ENCODE results near the gene GNAL. TPM values are rescaled to one million over a fixed set of nuclear protein-coding genes. Genes with fewer than 3 reads are reported as not detected.

Gene GNAL
- total RNA-seq, 2 experiments from 2014 or later = 0.05 TPM; not detected in 1

GRCh38 chr18:11823545-11823944 lies 134.5 kb downstream of the GNAL start:
- Mint-ChIP-seq H3K4me1 (ENCODE audit: low read depth) (no peaks in the 10 kb centered on the region), H3K27ac (no peak overlapping the region), H3K27me3 (ENCODE audit: low read depth) (no peaks in the 10 kb centered on the region), H3K36me3 (ENCODE audit: low read depth) (no peaks in the 10 kb centered on the region), H3K4me3 (no peak overlapping the region), H3K9me3 (no peaks in the 10 kb centered on the region)
- intact Hi-C loops (cut with micrococcal nuclease) = no loop called here
- no peak for DNase-seq
- CTCF ChIA-PET = no interaction called here

GRCh38 chr18:11826836-11827235 lies 137.8 kb downstream of the GNAL start:
- Mint-ChIP-seq H3K4me3 (no peak overlapping the region), H3K4me1 (ENCODE audit: low read depth) (no peaks in the 10 kb centered on the region), H3K27me3 (ENCODE audit: low read depth) (no peaks in the 10 kb centered on the region), H3K36me3 (ENCODE audit: low read depth) (no peaks in the 10 kb centered on the region), H3K27ac (no peak overlapping the region), H3K9me3 (no peaks in the 10 kb centered on the region)
- DNase-seq = no peak
- intact Hi-C loops (cut with micrococcal nuclease) = no loop called here
- CTCF ChIA-PET = no interaction called here

GRCh38 chr18:11828786-11829432 lies 139.8 kb downstream of the GNAL start:
- no peaks in the 10 kb centered on the region for H3K36me3 Mint-ChIP-seq (ENCODE audit: low read depth)
- no peak overlapping the region for H3K27ac Mint-ChIP-seq
- intact Hi-C loops (cut with micrococcal nuclease) = no loop called here
- H3K27me3 Mint-ChIP-seq (ENCODE audit: low read depth) = no peaks in the 10 kb centered on the region
- H3K9me3 Mint-ChIP-seq = no peaks in the 10 kb centered on the region
- H3K4me1 Mint-ChIP-seq (ENCODE audit: low read depth) = no peaks in the 10 kb centered on the region
- no peak for DNase-seq
- CTCF ChIA-PET = interaction anchor here (0.6 kb wide), 1 partner anchor 252 kb away, joined by 3 read pairs; no protein-coding TSS in a partner anchor
- no peak overlapping the region for H3K4me3 Mint-ChIP-seq

GRCh38 chr18:11830585-11830984 lies 141.5 kb downstream of the GNAL start:
- no peak for DNase-seq
- Mint-ChIP-seq H3K9me3 (no peaks in the 10 kb centered on the region), H3K4me3 (no peak overlapping the region), H3K36me3 (ENCODE audit: low read depth) (no peaks in the 10 kb centered on the region), H3K27me3 (ENCODE audit: low read depth) (no peaks in the 10 kb centered on the region), H3K27ac (no peak overlapping the region), H3K4me1 (ENCODE audit: low read depth) (no peaks in the 10 kb centered on the region)
- CTCF ChIA-PET = no interaction called here
- intact Hi-C loops (cut with micrococcal nuclease) = no loop called here

- Mint-ChIP-seq H3K36me3 (ENCODE audit: low read depth) (no peaks in the 10 kb centered on the region), H3K4me3 (no peak overlapping the region), H3K4me1 (ENCODE audit: low read depth) (no peaks in the 10 kb centered on the region), H3K27ac (no peak overlapping the region), H3K9me3 (no peaks in the 10 kb centered on the region), H3K27me3 (ENCODE audit: low read depth) (no peaks in the 10 kb centered on the region)
- intact Hi-C loops (cut with micrococcal nuclease) = no loop called here
- CTCF ChIA-PET = no interaction called here
- DNase-seq = no peak
Observed at GRCh38 chr18:11831921-11832320, 142.9 kb downstream of the GNAL start.

GRCh38 chr18:11834772-11835171 lies 145.7 kb downstream of the GNAL start:
- Mint-ChIP-seq H3K36me3 (ENCODE audit: low read depth) (no peaks in the 10 kb centered on the region), H3K4me1 (ENCODE audit: low read depth) (no peaks in the 10 kb centered on the region), H3K27ac (no peak overlapping the region), H3K4me3 (no peak overlapping the region), H3K9me3 (no peaks in the 10 kb centered on the region), H3K27me3 (ENCODE audit: low read depth) (no peaks in the 10 kb centered on the region)
- CTCF ChIA-PET = no interaction called here
- intact Hi-C loops (cut with micrococcal nuclease) = no loop called here
- DNase-seq = no peak

- Mint-ChIP-seq H3K27ac (no peak overlapping the region), H3K9me3 (no peaks in the 10 kb centered on the region), H3K4me1 (ENCODE audit: low read depth) (no peaks in the 10 kb centered on the region), H3K27me3 (ENCODE audit: low read depth) (no peaks in the 10 kb centered on the region), H3K36me3 (ENCODE audit: low read depth) (no peaks in the 10 kb centered on the region), H3K4me3 (no peak overlapping the region)
- CTCF ChIA-PET = interaction anchor here (0.6 to 0.7 kb wide), 3 partner anchors 98 to 155 kb away, joined by 3 to 5 read pairs (median 3); no protein-coding TSS in a partner anchor
- intact Hi-C loops (cut with micrococcal nuclease) = no loop called here
- no peak for DNase-seq
Observed at GRCh38 chr18:11839556-11839955, 150.5 kb downstream of the GNAL start.

- CTCF ChIA-PET = no interaction called here
- H3K36me3 Mint-ChIP-seq (ENCODE audit: low read depth) = no peaks in the 10 kb centered on the region
- no peaks in the 10 kb centered on the region for H3K9me3 Mint-ChIP-seq
- H3K4me1 Mint-ChIP-seq (ENCODE audit: low read depth) = no peaks in the 10 kb centered on the region
- H3K27ac Mint-ChIP-seq = no peak overlapping the region
- no peaks in the 10 kb centered on the region for H3K27me3 Mint-ChIP-seq (ENCODE audit: low read depth)
- intact Hi-C loops (cut with micrococcal nuclease) = no loop called here
- DNase-seq = no peak
- no peak overlapping the region for H3K4me3 Mint-ChIP-seq
Observed at GRCh38 chr18:11840493-11840892, 151.4 kb downstream of the GNAL start.

- CTCF ChIA-PET = no interaction called here
- H3K36me3 Mint-ChIP-seq (ENCODE audit: low read depth) = no peaks in the 10 kb centered on the region
Observed at GRCh38 chr18:11842562-11842961, 153.5 kb downstream of the GNAL start.

GRCh38 chr18:11844436-11844835 lies 155.4 kb downstream of the GNAL start:
- Mint-ChIP-seq H3K27ac (no peak overlapping the region), H3K27me3 (ENCODE audit: low read depth) (no peaks in the 10 kb centered on the region), H3K4me1 (ENCODE audit: low read depth) (no peaks in the 10 kb centered on the region), H3K36me3 (ENCODE audit: low read depth) (no peaks in the 10 kb centered on the region), H3K4me3 (no peak overlapping the region), H3K9me3 (no peaks in the 10 kb centered on the region)
- DNase-seq = no peak
- CTCF ChIA-PET = no interaction called here
- intact Hi-C loops (cut with micrococcal nuclease) = no loop called here

More at GRCh38 chr18:11842562-11842961, 153.5 kb downstream of the GNAL start:
- DNase-seq = no peak
- Mint-ChIP-seq H3K27me3 (ENCODE audit: low read depth) (no peaks in the 10 kb centered on the region), H3K4me1 (ENCODE audit: low read depth) (no peaks in the 10 kb centered on the region), H3K9me3 (no peaks in the 10 kb centered on the region), H3K4me3 (no peak overlapping the region), H3K27ac (no peak overlapping the region)
- intact Hi-C loops (cut with micrococcal nuclease) = no loop called here

GRCh38 chr18:11845654-11846053 lies 156.6 kb downstream of the GNAL start:
- Mint-ChIP-seq H3K9me3 (no peaks in the 10 kb centered on the region), H3K27ac (no peak overlapping the region), H3K4me1 (ENCODE audit: low read depth) (peaks cover 9% of the 10 kb centered on the region), H3K27me3 (ENCODE audit: low read depth) (no peaks in the 10 kb centered on the region), H3K4me3 (no peak overlapping the region), H3K36me3 (ENCODE audit: low read depth) (no peaks in the 10 kb centered on the region)
- no peak for DNase-seq
- intact Hi-C loops (cut with micrococcal nuclease) = no loop called here
- CTCF ChIA-PET = no interaction called here

- Mint-ChIP-seq H3K9me3 (no peaks in the 10 kb centered on the region), H3K4me3 (no peak overlapping the region), H3K27me3 (ENCODE audit: low read depth) (no peaks in the 10 kb centered on the region), H3K4me1 (ENCODE audit: low read depth) (peaks cover 14% of the 10 kb centered on the region), H3K36me3 (ENCODE audit: low read depth) (peaks cover 3% of the 10 kb centered on the region), H3K27ac (no peak overlapping the region)
- no peak for DNase-seq
- intact Hi-C loops (cut with micrococcal nuclease) = no loop called here
- CTCF ChIA-PET = interaction anchor here (0.7 to 1.6 kb wide), 3 partner anchors 24 to 115 kb away, joined by 3 to 4 read pairs (median 3); no protein-coding TSS in a partner anchor
Observed at GRCh38 chr18:11847811-11848210, 158.7 kb downstream of the GNAL start.

- intact Hi-C loops (cut with micrococcal nuclease) = no loop called here
- H3K9me3 Mint-ChIP-seq = no peaks in the 10 kb centered on the region
- CTCF ChIA-PET = interaction anchor here (1.1 kb wide), 2 partner anchors 55 to 116 kb away, joined by 3 read pairs; no protein-coding TSS in a partner anchor
- no peak for DNase-seq
- H3K27me3 Mint-ChIP-seq (ENCODE audit: low read depth) = no peaks in the 10 kb centered on the region
- no peak overlapping the region for H3K27ac Mint-ChIP-seq
- peaks cover 24% of the 10 kb centered on the region for H3K4me1 Mint-ChIP-seq (ENCODE audit: low read depth)
- no peak overlapping the region for H3K4me3 Mint-ChIP-seq
- H3K36me3 Mint-ChIP-seq (ENCODE audit: low read depth) = peaks cover 3% of the 10 kb centered on the region
Observed at GRCh38 chr18:11849279-11849678, 160.2 kb downstream of the GNAL start.

Measured in activated naive CD4-positive, alpha-beta T cell treated with anti-CD3 and anti-CD28 coated beads for 36 hours (primary cell).